Cardiac fibroblast (primary cell): ENCODE measurements around the gene ASRGL1.
"Not testable (repeated sequence)": the region's sequence is repeated elsewhere in the genome, so short reads cannot be mapped to it uniquely, and the experiment has no call there.

Experiments
- DNase-seq, 2 donors: peaks; one replicate each; pipeline versions ENCODE4 v3.0.0 to v3.0.0-alpha.2; 2010; ENCODE audit warnings: low read depth in 2 of 2
- H3K4me3 ChIP-seq, 2 donors: replicated peaks in 1 of 2; 1 replicate in 1 of 2; 2 replicates in 1 of 2; pipeline ENCODE4 v1.5.1; 2011; ENCODE audit warnings: low read depth in 2 of 2, low read length in 2 of 2, mild to moderate bottlenecking in 2 of 2, moderate library complexity in 1 of 2
- TF ChIP-seq, protein P1 (sequence below): IDR thresholded peaks from one replicate; pipeline ENCODE4 v1.5.1; 2011; ENCODE audit warnings: low read depth, mild to moderate bottlenecking, low read length, inconsistent platforms

The ASRGL1 gene

DNA sequence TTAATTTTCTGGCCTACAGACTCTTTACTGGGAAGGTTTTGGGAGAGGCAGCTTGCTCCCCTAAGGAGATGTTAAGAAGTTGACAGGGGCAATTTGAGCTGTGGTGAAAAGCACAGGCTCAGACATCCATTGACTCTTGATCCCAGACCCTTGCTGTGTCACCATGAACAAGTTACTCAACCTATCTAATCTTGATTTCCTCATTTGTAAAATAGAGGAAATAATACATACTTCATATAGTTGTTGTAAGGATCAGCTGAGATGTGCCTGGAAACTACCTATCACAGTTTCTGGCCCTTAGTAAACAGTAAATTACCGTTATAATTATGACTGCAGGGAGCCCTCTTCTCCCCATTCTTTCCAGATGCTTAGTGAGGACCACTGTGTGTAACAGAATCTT is 21.8 kb upstream of the ASRGL1 start:
- DNase-seq: no peak
- TF ChIP-seq, protein P1, sequence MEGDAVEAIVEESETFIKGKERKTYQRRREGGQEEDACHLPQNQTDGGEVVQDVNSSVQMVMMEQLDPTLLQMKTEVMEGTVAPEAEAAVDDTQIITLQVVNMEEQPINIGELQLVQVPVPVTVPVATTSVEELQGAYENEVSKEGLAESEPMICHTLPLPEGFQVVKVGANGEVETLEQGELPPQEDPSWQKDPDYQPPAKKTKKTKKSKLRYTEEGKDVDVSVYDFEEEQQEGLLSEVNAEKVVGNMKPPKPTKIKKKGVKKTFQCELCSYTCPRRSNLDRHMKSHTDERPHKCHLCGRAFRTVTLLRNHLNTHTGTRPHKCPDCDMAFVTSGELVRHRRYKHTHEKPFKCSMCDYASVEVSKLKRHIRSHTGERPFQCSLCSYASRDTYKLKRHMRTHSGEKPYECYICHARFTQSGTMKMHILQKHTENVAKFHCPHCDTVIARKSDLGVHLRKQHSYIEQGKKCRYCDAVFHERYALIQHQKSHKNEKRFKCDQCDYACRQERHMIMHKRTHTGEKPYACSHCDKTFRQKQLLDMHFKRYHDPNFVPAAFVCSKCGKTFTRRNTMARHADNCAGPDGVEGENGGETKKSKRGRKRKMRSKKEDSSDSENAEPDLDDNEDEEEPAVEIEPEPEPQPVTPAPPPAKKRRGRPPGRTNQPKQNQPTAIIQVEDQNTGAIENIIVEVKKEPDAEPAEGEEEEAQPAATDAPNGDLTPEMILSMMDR: no peak
- no peak overlapping the region for H3K4me3 ChIP-seq

DNA sequence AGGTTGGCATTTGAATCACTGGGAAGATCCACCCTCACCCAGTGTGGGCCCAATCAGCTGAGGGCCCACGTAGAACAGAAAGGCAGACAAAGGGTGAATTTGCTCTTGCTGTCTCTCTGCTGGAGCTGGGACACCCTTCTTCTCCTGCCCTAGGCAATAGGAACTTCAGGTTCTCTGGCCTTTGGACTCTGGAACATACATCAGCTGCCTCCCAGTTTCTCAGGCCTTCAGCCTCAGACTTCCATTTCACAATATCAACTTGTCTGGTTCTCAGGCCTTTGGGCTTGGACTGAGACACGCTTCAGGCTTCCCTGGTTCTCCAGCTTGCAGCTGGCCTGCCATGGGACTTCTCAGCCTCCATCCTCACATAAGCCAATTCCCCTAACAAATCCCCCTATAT is 14.7 kb upstream of the ASRGL1 start:
- H3K4me3 ChIP-seq: no peak overlapping the region
- TF ChIP-seq, protein P1: no peak
- DNase-seq: no peak

DNA sequence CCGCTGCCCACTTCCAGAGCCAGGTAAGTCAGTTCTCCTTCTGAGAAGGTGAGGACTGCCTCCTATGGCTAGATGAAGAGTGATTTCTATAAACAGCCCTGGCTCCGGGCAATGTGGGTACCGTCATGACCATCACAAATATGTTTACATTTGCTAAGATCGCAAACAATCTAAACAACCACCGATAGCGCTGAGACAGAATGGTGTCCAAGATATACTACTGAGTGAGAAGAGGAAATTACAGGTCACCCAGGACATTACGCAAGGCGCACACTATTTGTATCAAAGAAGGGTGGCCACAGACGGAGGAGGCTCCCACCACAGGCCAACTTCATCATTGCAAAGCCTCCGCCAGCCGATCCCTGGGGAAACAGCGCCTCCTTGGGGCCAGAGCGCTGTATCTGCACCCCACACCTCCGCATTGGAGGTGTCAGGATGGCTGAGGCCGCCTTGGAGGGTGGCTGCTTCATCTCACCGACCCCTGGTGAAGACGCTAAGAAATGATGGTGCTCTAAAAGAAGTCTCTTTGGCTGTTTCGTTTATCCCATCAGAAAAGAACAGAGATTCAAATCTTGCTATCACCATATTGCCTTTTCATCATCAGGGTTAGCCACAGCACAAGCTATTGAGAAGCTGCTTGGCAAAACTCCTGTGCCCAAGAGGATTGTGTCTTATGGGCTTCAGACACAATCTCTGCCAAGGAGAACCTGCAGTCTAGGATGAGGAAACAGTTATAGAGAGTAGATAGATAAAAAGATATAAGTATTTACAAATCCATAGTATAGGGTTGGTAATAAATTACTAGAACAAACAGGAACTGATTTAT is 12.3 kb upstream of the ASRGL1 start:
- H3K4me3 ChIP-seq: no peak overlapping the region
- peak; percentile 19 to 76 for DNase-seq
- TF ChIP-seq, protein P1: peak; percentile 96

DNA sequence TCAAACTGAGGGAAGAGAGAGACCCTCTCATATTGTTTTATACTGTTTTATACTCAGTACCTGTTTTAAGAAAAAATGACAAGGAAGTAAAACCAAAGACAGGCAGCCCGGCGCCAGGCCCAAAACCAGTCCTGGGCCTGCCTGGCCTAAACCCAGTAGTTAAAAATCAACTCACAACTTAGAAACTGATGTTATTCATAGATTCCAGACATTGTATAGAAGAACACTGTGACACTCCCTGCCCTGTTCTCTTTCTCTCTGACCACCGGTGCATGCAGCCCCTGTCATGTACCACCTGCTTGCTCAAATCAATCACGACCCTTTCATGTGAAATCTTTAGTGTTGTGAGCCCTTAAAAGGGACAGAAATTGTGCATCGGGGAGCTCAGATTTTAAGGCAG is 11.5 kb upstream of the ASRGL1 start:
- not testable (repeated sequence) for DNase-seq, H3K4me3 ChIP-seq

DNA sequence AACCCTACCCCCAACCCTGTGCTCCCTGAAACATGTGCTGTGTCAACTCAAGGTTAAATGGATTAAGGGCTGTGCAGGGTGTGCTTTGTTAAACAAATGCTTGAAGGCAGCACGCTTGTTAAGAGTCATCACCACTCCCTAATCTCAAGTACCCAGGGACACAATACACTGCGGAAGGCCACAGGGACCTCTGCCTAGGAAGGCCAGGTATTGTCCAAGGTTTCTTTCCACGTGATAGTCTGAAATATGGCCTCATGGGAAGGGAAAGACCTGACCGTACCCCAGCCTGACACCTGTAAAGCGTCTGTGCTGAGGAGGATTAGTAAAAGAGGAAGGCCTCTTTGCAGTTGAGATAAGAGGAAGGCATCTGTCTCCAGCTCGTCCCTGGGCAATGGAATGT is 10.5 kb upstream of the ASRGL1 start:
- not testable (repeated sequence) for H3K4me3 ChIP-seq, DNase-seq

DNA sequence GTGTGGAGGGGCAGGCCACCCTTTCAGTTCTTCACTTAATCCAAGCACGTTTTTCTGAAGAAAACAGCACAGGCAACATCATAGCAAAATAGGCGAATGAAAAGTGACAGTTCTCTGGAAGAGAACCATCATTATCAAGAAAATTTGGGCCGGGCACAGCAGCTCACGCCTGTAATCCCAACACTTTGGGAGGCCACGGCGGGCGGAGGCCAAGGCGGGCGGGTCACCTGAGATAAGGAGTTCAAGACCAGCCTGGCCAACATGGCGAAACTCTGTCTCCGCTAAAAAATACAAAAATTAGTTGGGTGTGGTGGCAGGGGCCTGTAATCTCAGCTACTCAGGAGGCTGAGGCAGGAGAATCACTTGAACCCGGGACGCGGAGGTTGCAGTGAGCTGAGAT is 9.7 kb upstream of the ASRGL1 start:
- not testable (repeated sequence) for DNase-seq, H3K4me3 ChIP-seq

DNA sequence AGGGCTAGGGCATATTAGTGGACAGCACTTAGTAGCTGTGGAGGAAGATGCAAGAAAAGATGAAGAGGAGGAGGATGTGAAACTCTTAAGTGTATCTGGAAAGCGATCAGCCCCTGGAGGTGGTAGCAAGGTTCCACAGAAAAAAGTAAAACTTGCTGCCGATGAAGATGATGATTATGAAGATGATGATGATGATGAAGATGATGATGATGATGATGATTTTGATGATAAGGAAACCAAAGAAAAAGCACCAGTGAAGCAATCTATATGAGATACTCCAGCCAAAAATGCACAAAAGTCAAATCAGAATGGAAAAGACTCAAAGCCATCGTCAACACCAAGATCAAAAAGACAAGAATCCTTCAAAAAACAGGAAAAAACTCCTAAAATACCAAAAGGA is 6.0 kb upstream of the ASRGL1 start:
- DNase-seq, H3K4me3 ChIP-seq: not testable (repeated sequence)

DNA sequence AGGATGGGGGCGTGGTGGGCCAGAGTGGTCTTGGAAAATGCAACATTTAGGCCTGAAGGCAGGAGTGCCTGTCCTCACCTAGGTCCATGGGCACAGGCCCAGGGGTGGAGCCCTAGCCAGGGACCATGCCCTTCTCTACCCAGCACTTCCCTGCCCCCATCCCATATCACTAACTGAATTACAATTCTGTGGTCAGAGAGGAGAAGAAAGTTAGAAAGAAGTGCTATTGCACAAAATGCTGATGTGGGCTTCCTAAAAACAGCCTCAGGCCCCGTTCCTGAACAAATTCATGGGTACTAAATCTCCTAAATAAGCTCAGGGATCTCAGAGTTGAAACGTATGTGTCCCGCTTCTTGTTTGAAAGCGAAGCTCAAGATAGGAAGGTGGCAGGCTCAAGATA is 3.5 kb upstream of the ASRGL1 start:
- DNase-seq: no peak
- H3K4me3 ChIP-seq: no peak overlapping the region
- TF ChIP-seq, protein P1: no peak

DNA sequence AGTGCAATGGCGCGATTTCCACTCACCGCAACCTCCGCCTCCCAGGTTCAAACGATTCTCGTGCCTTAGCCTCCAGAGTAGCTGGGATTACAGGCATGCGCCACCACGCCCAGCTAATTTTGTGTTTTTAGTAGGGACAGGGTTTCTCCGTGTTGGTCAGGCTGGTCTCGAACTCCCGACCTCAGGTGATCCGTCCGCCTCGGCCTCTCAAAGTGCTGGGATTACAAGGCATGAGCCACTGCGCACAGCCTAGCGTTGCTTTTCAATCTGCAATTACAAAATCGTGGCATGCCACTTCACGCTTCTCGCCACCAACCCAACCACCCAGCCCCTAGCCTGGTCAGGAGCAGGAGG is 322 bp upstream of the ASRGL1 start:
- not testable (repeated sequence) for DNase-seq

More for the DNA sequence above, 322 bp upstream of the ASRGL1 start:
- peak overlapping the region; percentile 53 to 60 for H3K4me3 ChIP-seq
